ENCODE results near the gene MYLK4. TPM values are rescaled to one million over a fixed set of nuclear protein-coding genes. Genes with fewer than 3 reads are reported as not detected.

Gene MYLK4
- total RNA-seq, 1 donor from 2014 or later = 1.1 TPM

DNA sequence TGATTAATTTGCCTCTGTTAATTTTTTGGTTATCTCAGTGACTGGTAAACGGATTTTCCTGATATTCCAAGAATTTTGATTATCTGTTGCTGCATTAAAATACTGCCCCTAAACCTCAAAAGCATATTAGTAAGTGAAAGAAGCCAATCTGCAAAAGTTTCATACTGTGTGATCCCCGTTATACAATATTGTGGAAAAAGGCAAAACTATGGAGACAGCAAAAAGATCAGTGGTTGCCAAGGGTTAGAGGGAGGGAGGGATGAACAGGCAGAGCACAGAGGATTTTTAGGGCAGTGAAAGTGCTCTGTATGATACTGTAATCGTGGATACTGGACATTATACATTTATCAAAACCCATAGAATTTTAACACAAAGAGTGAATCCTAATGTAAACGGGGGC lies 133.0 kb downstream of the MYLK4 start:
- no peak for DNase-seq (ENCODE audit: low spot score)
- peaks cover 4% of the 10 kb centered on the region for H3K9me3 Mint-ChIP-seq (ENCODE audit: low read depth)
- no peak overlapping the region for H3K27ac Mint-ChIP-seq (ENCODE audit: unreplicated experiment)
- peaks cover 5% of the 10 kb centered on the region for H3K27me3 Mint-ChIP-seq (ENCODE audit: low read depth)
- TF ChIP-seq, protein P1, sequence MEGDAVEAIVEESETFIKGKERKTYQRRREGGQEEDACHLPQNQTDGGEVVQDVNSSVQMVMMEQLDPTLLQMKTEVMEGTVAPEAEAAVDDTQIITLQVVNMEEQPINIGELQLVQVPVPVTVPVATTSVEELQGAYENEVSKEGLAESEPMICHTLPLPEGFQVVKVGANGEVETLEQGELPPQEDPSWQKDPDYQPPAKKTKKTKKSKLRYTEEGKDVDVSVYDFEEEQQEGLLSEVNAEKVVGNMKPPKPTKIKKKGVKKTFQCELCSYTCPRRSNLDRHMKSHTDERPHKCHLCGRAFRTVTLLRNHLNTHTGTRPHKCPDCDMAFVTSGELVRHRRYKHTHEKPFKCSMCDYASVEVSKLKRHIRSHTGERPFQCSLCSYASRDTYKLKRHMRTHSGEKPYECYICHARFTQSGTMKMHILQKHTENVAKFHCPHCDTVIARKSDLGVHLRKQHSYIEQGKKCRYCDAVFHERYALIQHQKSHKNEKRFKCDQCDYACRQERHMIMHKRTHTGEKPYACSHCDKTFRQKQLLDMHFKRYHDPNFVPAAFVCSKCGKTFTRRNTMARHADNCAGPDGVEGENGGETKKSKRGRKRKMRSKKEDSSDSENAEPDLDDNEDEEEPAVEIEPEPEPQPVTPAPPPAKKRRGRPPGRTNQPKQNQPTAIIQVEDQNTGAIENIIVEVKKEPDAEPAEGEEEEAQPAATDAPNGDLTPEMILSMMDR (IDR thresholded peaks at IDR 0.05) = no peak
- H3K36me3 Mint-ChIP-seq (ENCODE audit: low read depth) = no peaks in the 10 kb centered on the region
- peaks cover 15% of the 10 kb centered on the region for H3K4me1 Mint-ChIP-seq (ENCODE audit: low read depth)
- H3K4me3 Mint-ChIP-seq (ENCODE audit: unreplicated experiment) = no peak overlapping the region

DNA sequence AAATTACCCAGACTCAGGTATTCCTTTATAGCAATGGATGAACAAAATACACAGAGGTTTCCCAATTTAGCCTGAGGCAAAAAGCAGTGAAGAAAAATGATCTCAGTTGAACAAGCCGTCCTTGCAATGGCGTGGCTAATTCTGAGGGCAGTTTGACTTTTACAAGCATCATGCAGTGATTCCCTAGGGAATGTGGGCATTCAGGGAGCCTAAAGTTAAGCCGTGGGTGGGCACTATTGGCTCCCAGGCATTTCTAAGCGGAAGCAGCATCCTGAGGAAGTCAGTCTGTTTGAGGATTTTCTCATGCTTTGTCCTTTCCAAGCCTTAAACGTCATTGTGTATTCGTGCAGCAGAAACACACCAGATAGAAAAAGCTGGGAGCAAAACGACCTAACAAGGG lies 133.9 kb downstream of the MYLK4 start:
- Mint-ChIP-seq H3K9me3 (ENCODE audit: low read depth) (peaks cover 4% of the 10 kb centered on the region), H3K27ac (ENCODE audit: unreplicated experiment) (no peak overlapping the region), H3K4me3 (ENCODE audit: unreplicated experiment) (no peak overlapping the region), H3K4me1 (ENCODE audit: low read depth) (peaks cover 15% of the 10 kb centered on the region), H3K36me3 (ENCODE audit: low read depth) (no peaks in the 10 kb centered on the region), H3K27me3 (ENCODE audit: low read depth) (peaks cover 5% of the 10 kb centered on the region)
- TF ChIP-seq, protein P1 (IDR thresholded peaks at IDR 0.05) = no peak
- no peak for DNase-seq (ENCODE audit: low spot score)

DNA sequence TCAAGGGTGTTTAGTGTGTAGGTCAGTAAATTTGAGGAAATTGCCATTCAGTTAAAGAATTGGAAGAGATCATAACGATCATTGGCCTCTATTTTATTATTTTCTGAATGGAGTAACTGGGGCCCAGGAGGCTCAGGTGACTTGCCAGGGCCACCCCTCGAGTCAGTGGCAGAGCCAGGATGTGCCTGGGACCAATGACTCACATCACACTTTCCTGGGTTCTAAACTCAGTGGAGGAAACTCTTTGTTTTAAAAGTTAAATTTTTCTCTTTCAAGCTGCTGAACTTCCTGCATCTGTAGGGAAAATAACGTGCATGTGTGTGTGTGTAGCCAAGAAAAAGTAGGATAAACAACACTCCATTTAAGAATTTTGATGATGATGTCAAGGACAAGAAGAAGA lies 135.5 kb downstream of the MYLK4 start:
- Mint-ChIP-seq H3K4me3 (ENCODE audit: unreplicated experiment) (no peak overlapping the region), H3K9me3 (ENCODE audit: low read depth) (peaks cover 4% of the 10 kb centered on the region), H3K4me1 (ENCODE audit: low read depth) (peaks cover 24% of the 10 kb centered on the region), H3K36me3 (ENCODE audit: low read depth) (no peaks in the 10 kb centered on the region), H3K27me3 (ENCODE audit: low read depth) (peaks cover 5% of the 10 kb centered on the region), H3K27ac (ENCODE audit: unreplicated experiment) (no peak overlapping the region)
- TF ChIP-seq, protein P1 (IDR thresholded peaks at IDR 0.05) = no peak
- no peak for DNase-seq (ENCODE audit: low spot score)

DNA sequence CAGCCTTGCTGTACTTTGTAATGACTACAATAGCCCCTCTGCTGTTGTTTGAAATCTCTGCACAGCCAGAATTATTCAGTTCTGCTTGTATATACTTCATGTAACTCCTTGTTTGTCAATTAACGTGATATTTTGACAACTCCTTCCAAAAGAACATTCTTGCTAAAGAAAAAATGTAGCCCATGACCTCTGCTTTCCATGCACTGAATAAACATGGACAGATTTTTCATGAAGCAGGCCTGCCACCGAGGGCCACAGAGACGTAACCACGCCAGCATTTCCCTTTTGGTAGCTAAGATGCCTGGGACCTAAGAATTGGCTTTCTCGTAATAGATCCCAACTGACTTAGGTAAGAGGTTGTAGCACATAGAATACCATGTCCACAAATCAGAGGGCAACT lies 135.9 kb downstream of the MYLK4 start:
- no peak overlapping the region for H3K27ac Mint-ChIP-seq (ENCODE audit: unreplicated experiment)
- H3K27me3 Mint-ChIP-seq (ENCODE audit: low read depth) = peaks cover 5% of the 10 kb centered on the region
- H3K4me3 Mint-ChIP-seq (ENCODE audit: unreplicated experiment) = no peak overlapping the region
- TF ChIP-seq, protein P1 (IDR thresholded peaks at IDR 0.05) = peak; percentile 44
- peaks cover 4% of the 10 kb centered on the region for H3K9me3 Mint-ChIP-seq (ENCODE audit: low read depth)
- H3K4me1 Mint-ChIP-seq (ENCODE audit: low read depth) = peaks cover 24% of the 10 kb centered on the region
- no peak for DNase-seq (ENCODE audit: low spot score)
- no peaks in the 10 kb centered on the region for H3K36me3 Mint-ChIP-seq (ENCODE audit: low read depth)

DNA sequence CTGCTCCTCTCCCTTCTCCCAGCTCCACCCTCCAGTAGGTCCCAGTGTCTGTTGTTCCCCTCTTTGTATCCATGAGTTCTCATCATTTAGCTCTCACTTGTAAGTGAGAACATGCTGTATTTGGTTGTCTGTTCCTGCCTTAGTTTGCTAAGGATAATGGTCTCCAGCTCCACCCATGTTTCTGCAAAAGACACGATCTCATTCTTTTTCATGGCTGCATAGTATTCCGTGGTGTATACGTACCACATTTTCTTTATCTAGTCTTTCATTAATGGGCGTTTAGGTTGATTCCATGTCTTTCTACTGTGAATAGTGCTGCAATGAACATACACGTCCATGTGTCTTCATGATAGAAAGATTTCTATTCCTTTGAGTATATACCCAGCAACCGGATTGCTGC lies 136.6 kb downstream of the MYLK4 start:
- TF ChIP-seq, protein P1 (IDR thresholded peaks at IDR 0.05) = no peak
- H3K9me3 Mint-ChIP-seq (ENCODE audit: low read depth) = peaks cover 4% of the 10 kb centered on the region

More for the DNA sequence above, 136.6 kb downstream of the MYLK4 start:
- Mint-ChIP-seq H3K4me3 (ENCODE audit: unreplicated experiment) (no peak overlapping the region), H3K27me3 (ENCODE audit: low read depth) (peaks cover under 1% of the 10 kb centered on the region), H3K4me1 (ENCODE audit: low read depth) (peaks cover 24% of the 10 kb centered on the region), H3K36me3 (ENCODE audit: low read depth) (no peaks in the 10 kb centered on the region), H3K27ac (ENCODE audit: unreplicated experiment) (no peak overlapping the region)
- no peak for DNase-seq (ENCODE audit: low spot score)

Other genes starting within 250 kb of the MYLK4 start
- 34.0 to 36.1 TPM (median 34.6 TPM) in 3 replicates for gene WRNIP1, start 14.5 kb upstream of the MYLK4 start, total RNA-seq
- gene SERPINB1, start 90.9 kb upstream of the MYLK4 start, total RNA-seq = 9.0 to 9.3 TPM (median 9.1 TPM) in 3 replicates
- 0.31 to 0.67 TPM (median 0.62 TPM) in 3 replicates for gene SERPINB9, start 152.4 kb upstream of the MYLK4 start, total RNA-seq
- 74.0 to 98.0 TPM (median 97.3 TPM) in 3 replicates for gene SERPINB6, start 220.6 kb upstream of the MYLK4 start, total RNA-seq
- gene NQO2, start 249.0 kb upstream of the MYLK4 start, total RNA-seq = 34.4 to 40.7 TPM (median 35.1 TPM) in 3 replicates

All from chondrocyte (in vitro differentiated cells).